ENCODE data around the gene DRD1. TPM values are rescaled to one million over a fixed set of nuclear protein-coding genes. Genes with fewer than 3 reads are reported as not detected.
"Not testable (repeated sequence)": the region's sequence is repeated elsewhere in the genome, so short reads cannot be mapped to it uniquely, and the experiment has no call there.

The DRD1 gene
- total RNA-seq, 1 donor from 2014 or later, result 6.1 TPM

GRCh38 chr5:175467983-175468690 is 24.2 kb upstream of the DRD1 start:
- no peak for DNase-seq

GRCh38 chr5:175466700-175467318 is 22.8 kb upstream of the DRD1 start:
- DNase-seq, result no peak

GRCh38 chr5:175465282-175465681 is 21.3 kb upstream of the DRD1 start:
- DNase-seq, result no peak

GRCh38 chr5:175464942-175465233 is 20.9 kb upstream of the DRD1 start:
- no peak for DNase-seq

- no peak for DNase-seq
Observed at GRCh38 chr5:175464074-175464941, 20.3 kb upstream of the DRD1 start.

- DNase-seq, result no peak
Observed at GRCh38 chr5:175463641-175464040, 19.7 kb upstream of the DRD1 start.

GRCh38 chr5:175461370-175461769 is 17.4 kb upstream of the DRD1 start:
- no peak for DNase-seq

GRCh38 chr5:175460552-175460951 is 16.6 kb upstream of the DRD1 start:
- DNase-seq, result no peak

- DNase-seq, result no peak
Observed at GRCh38 chr5:175460126-175460525, 16.1 kb upstream of the DRD1 start.

GRCh38 chr5:175457466-175457865 is 13.5 kb upstream of the DRD1 start:
- no peak for DNase-seq

GRCh38 chr5:175456105-175456742 is 12.2 kb upstream of the DRD1 start:
- DNase-seq, result no peak

- DNase-seq, result not testable (repeated sequence)
Observed at GRCh38 chr5:175454338-175454737, 10.4 kb upstream of the DRD1 start.

- DNase-seq, result no peak
Observed at GRCh38 chr5:175452166-175452565, 8.2 kb upstream of the DRD1 start.

GRCh38 chr5:175448276-175448675 is 4.3 kb upstream of the DRD1 start:
- no peak for DNase-seq

GRCh38 chr5:175447571-175447970 is 3.6 kb upstream of the DRD1 start:
- no peak for DNase-seq

GRCh38 chr5:175446378-175446777 is 2.4 kb upstream of the DRD1 start:
- not testable (repeated sequence) for DNase-seq

- DNase-seq, result no peak
Observed at GRCh38 chr5:175444905-175445456, 999 bp upstream of the DRD1 start.

GRCh38 chr5:175443514-175444059 is 395 bp downstream of the DRD1 start:
- no peak for DNase-seq

- no peak for DNase-seq
Observed at GRCh38 chr5:175438234-175438857, 5.6 kb downstream of the DRD1 start.

- no peak for DNase-seq
Observed at GRCh38 chr5:175436359-175436758, 7.6 kb downstream of the DRD1 start.

- no peak for DNase-seq
Observed at GRCh38 chr5:175434800-175435199, 9.2 kb downstream of the DRD1 start.

- DNase-seq, result no peak
Observed at GRCh38 chr5:175427762-175428161, 16.2 kb downstream of the DRD1 start.

Data from occipital lobe (tissue), 2 donors.